GM19328 (cell line): ENCODE data around the gene TTPAL.
"Not testable (repeated sequence)": the region's sequence is repeated elsewhere in the genome, so short reads cannot be mapped to it uniquely, and the experiment has no call there.

Source experiments
- ATAC-seq: cut with Tn5 transposase; IDR thresholded peaks from one replicate; pipeline ENCODE4 v1.9.1; 2021; ENCODE audit warnings: mild to moderate bottlenecking, moderate library complexity; ENCODE audit not compliant: unreplicated experiment

Gene TTPAL

GRCh38 chr20:44467289-44467883, 8.3 kb upstream of the TTPAL start:
- no peak for ATAC-seq

- no peak for ATAC-seq
These were observed 7.5 kb upstream of the TTPAL start for GRCh38 chr20:44468044-44468782.

- ATAC-seq = no peak
These were observed 5.3 kb upstream of the TTPAL start for GRCh38 chr20:44470327-44470726.

GRCh38 chr20:44471481-44471882, 4.2 kb upstream of the TTPAL start:
- ATAC-seq = no peak

GRCh38 chr20:44472283-44472682, 3.4 kb upstream of the TTPAL start:
- ATAC-seq = not testable (repeated sequence)

GRCh38 chr20:44475372-44475693, 341 bp upstream of the TTPAL start:
- no peak for ATAC-seq

GRCh38 chr20:44477151-44477550, 1.5 kb downstream of the TTPAL start:
- no peak for ATAC-seq

GRCh38 chr20:44478206-44478605, 2.5 kb downstream of the TTPAL start:
- ATAC-seq = no peak

- ATAC-seq = no peak
These were observed 4.0 kb downstream of the TTPAL start for GRCh38 chr20:44479643-44480042.

GRCh38 chr20:44480097-44480496, 4.4 kb downstream of the TTPAL start:
- no peak for ATAC-seq

- no peak for ATAC-seq
These were observed 6.2 kb downstream of the TTPAL start for GRCh38 chr20:44481719-44482416.

- ATAC-seq = no peak
These were observed 7.4 kb downstream of the TTPAL start for GRCh38 chr20:44483112-44483511.

GRCh38 chr20:44485078-44485829, 9.6 kb downstream of the TTPAL start:
- ATAC-seq = no peak

- ATAC-seq = no peak
These were observed 10.1 kb downstream of the TTPAL start for GRCh38 chr20:44485830-44486198.

- no peak for ATAC-seq
These were observed 12.9 kb downstream of the TTPAL start for GRCh38 chr20:44488551-44488950.

GRCh38 chr20:44489223-44489622, 13.5 kb downstream of the TTPAL start:
- no peak for ATAC-seq

GRCh38 chr20:44489931-44490330, 14.3 kb downstream of the TTPAL start:
- no peak for ATAC-seq

- ATAC-seq = no peak
These were observed 16.1 kb downstream of the TTPAL start for GRCh38 chr20:44491635-44492395.

GRCh38 chr20:44494266-44494665, 18.6 kb downstream of the TTPAL start:
- ATAC-seq = no peak

GRCh38 chr20:44494681-44495080, 19.0 kb downstream of the TTPAL start:
- no peak for ATAC-seq

- no peak for ATAC-seq
These were observed 19.6 kb downstream of the TTPAL start for GRCh38 chr20:44495257-44495656.
